ENCODE results near the gene ELOVL6. TPM values are rescaled to one million over a fixed set of nuclear protein-coding genes. Genes with fewer than 3 reads are reported as not detected.

Gene ELOVL6
- total and polyA plus RNA-seq, 8 donors = 8.8 to 43.0 (median 12.5) TPM

- intact Hi-C loops (cut with DNase I) = no loop called here
- ATAC-seq (no peak), DNase-seq (no peak)
- Histone ChIP-seq H3K36me3 (no peaks in the 10 kb centered on the region), H3K4me1 (peaks cover 0 to 23% of the 10 kb centered on the region in 2 donors), H3K27me3 (peaks cover 0 to 25% of the 10 kb centered on the region in 2 donors), H3K4me3 (no peak overlapping the region), H3K27ac (no peak overlapping the region), H3K9me3 (no peaks in the 10 kb centered on the region)
- TF ChIP-seq CTCF (IDR thresholded peaks at IDR 0.05) = no peak
Observed at GRCh38 chr4:110202024-110202423, 3.6 kb upstream of the ELOVL6 start.

GRCh38 chr4:110201502-110201901 is 3.1 kb upstream of the ELOVL6 start:
- no peak for DNase-seq
- no peak for ATAC-seq
- H3K27ac ChIP-seq = no peak overlapping the region
- H3K27me3 ChIP-seq = peaks cover 0 to 25% of the 10 kb centered on the region in 2 donors
- no peak overlapping the region for H3K4me3 ChIP-seq
- no peaks in the 10 kb centered on the region for H3K36me3 ChIP-seq
- TF ChIP-seq CTCF (IDR thresholded peaks at IDR 0.05) = no peak
- H3K4me1 ChIP-seq = peaks cover 0 to 23% of the 10 kb centered on the region in 2 donors
- intact Hi-C loops (cut with DNase I) = no loop called here
- H3K9me3 ChIP-seq = no peaks in the 10 kb centered on the region

- Histone ChIP-seq H3K4me3 (no peak overlapping the region), H3K27me3 (peaks cover 0 to 25% of the 10 kb centered on the region in 2 donors), H3K4me1 (peaks cover 4 to 31% of the 10 kb centered on the region in 2 donors), H3K9me3 (no peaks in the 10 kb centered on the region), H3K27ac (no peak overlapping the region), H3K36me3 (no peaks in the 10 kb centered on the region)
- DNase-seq (no peak), ATAC-seq (no peak)
- intact Hi-C loops (cut with DNase I) = no loop called here
- no peak for TF ChIP-seq CTCF (IDR thresholded peaks at IDR 0.05)
Observed at GRCh38 chr4:110200689-110201088, 2.3 kb upstream of the ELOVL6 start.

GRCh38 chr4:110198049-110198434 is 373 bp downstream of the ELOVL6 start:
- Histone ChIP-seq H3K36me3 (no peaks in the 10 kb centered on the region), H3K27ac (peak overlapping the region in 1 of 2 donors; percentile 61), H3K4me3 (peak overlapping the region; percentile 77 to 82), H3K9me3 (no peaks in the 10 kb centered on the region), H3K4me1 (peaks cover 10 to 49% of the 10 kb centered on the region in 2 donors), H3K27me3 (peaks cover 0 to 25% of the 10 kb centered on the region in 2 donors)
- TF ChIP-seq CTCF (IDR thresholded peaks at IDR 0.05) = no peak
- DNase-seq = peak in 2 of 4 donors; percentile 13 to 29
- ATAC-seq = peak; percentile 1
- intact Hi-C loops (cut with DNase I) = no loop called here

- Histone ChIP-seq H3K4me3 (peak overlapping the region; percentile 77 to 82), H3K27ac (peak overlapping the region; percentile 80 to 87), H3K9me3 (no peaks in the 10 kb centered on the region), H3K4me1 (peaks cover 10 to 49% of the 10 kb centered on the region in 2 donors), H3K36me3 (no peaks in the 10 kb centered on the region), H3K27me3 (peaks cover 0 to 25% of the 10 kb centered on the region in 2 donors)
- intact Hi-C loops (cut with DNase I) = no loop called here
- TF ChIP-seq CTCF (IDR thresholded peaks at IDR 0.05) = no peak
- peak; percentile 37 to 81 (median 56) for DNase-seq
- ATAC-seq = peak; percentile 12
Observed at GRCh38 chr4:110197529-110198042, 829 bp downstream of the ELOVL6 start.
